Body of pancreas (tissue), 4 donors: ENCODE results near the gene SCRN3. TPM values are rescaled to one million over a fixed set of nuclear protein-coding genes. Genes with fewer than 3 reads are reported as not detected.
A peak's percentile ranks its signal among the peaks of the same experiment; 100 is the strongest.
"Not testable (repeated sequence)": the region's sequence is repeated elsewhere in the genome, so short reads cannot be mapped to it uniquely, and the experiment has no call there.

ENCODE experiments used
- ATAC-seq: fragments of 150-250 bp; one replicate; pipeline ENCODE4 v1.9.1; 2016
- DNase-seq, 4 donors: peaks; one replicate each; pipeline ENCODE4 v3.0.0-alpha.2; 2019
- H3K27ac ChIP-seq, 4 donors: fragments of 200-600 bp; sonication (generic); 1 replicate in 3 of 4; 2 replicates in 1 of 4; pipeline versions ENCODE4 v1.5.1 to v1.6.1; 2016 to 2019; ENCODE audit warnings: mild to moderate bottlenecking in 1 of 4, mixed read lengths in 1 of 4, moderate library complexity in 1 of 4
- H3K27me3 ChIP-seq, 2 donors: fragments of 200-600 bp; sonication (generic); one replicate each; pipeline ENCODE4 v1.6.0; 2016; ENCODE audit warnings: mild to moderate bottlenecking in 1 of 2
- H3K36me3 ChIP-seq, 2 donors: fragments of 200-600 bp; sonication (generic); replicated peaks in 1 of 2; 2 replicates each; pipeline ENCODE4 v1.5.1; 2016; ENCODE audit warnings: low read depth in 2 of 2; ENCODE audit not compliant: insufficient read depth in 1 of 2
- H3K4me1 ChIP-seq: fragments of 200-600 bp; sonication (generic); one replicate; pipeline ENCODE4 v1.6.0; 2016
- H3K4me3 ChIP-seq, 2 donors: fragments of 200-600 bp; sonication (generic); 1 replicate in 1 of 2; 2 replicates in 1 of 2; pipeline ENCODE4 v1.5.1; 2016 to 2019
- H3K9me3 ChIP-seq, 3 donors: fragments of 200-600 bp; sonication (generic); 1 replicate in 2 of 3; 2 replicates in 1 of 3; pipeline ENCODE4 v1.5.1; 2016
- CTCF ChIP-seq, 7 experiments: fragments of 450-650 bp in 4 of 7; fragments of 200-600 bp in 3 of 7; sonication (generic) in 3 of 7; IDR thresholded peaks; one replicate each; pipeline ENCODE4 v1.5.1; 2016 to 2019; ENCODE audit warnings: antibody characterized with exemption in 7 of 7
- POLR2A ChIP-seq, 3 donors: fragments of 450-650 bp; IDR thresholded peaks; one replicate each; pipeline ENCODE4 v1.6.1; 2016; ENCODE audit warnings: antibody characterized with exemption in 3 of 3, mild to moderate bottlenecking in 2 of 3
- WGBS, 2 donors: methylation state at CpG; one replicate each; pipeline ENCODE4 v1.1.5; 2017; 5-methylcytosine and 5-hydroxymethylcytosine counted together
- intact Hi-C: fragments of 100-400 bp; cut with DNase I; formaldehyde crosslinking; loops from one replicate; pipeline ENCODE4 v1.15.1; 2023
- total RNA-seq, 2 donors: library from RNA; depleted of rRNA; stranded (reverse); fragments of >200 nt; gene quantifications; one replicate each; pipeline ENCODE4 v1.1.0, GENCODE V29; 2016

Gene SCRN3
- total RNA-seq, 2 donors from 2014 or later = 18.7 to 19.8 TPM

- Histone ChIP-seq H3K27ac (no peak overlapping the region), H3K4me3 (no peak overlapping the region), H3K9me3 (no peaks in the 10 kb centered on the region), H3K4me1 (no peaks in the 10 kb centered on the region), H3K36me3 (peaks cover 0 to 1% of the 10 kb centered on the region in 2 donors), H3K27me3 (no peaks in the 10 kb centered on the region)
- intact Hi-C loops = no loop called here
- DNase-seq (no peak), ATAC-seq (no peak)
- WGBS, 2 donors = 91 to 97% methylated on average over 2 of the region's 2 CpGs
- TF ChIP-seq POLR2A (IDR thresholded peaks at IDR 0.05) = no peak
- no peak for TF ChIP-seq CTCF (IDR thresholded peaks at IDR 0.05)
These were observed 39.2 kb upstream of the SCRN3 start for GRCh38 chr2:174356347-174356746.

- H3K27ac ChIP-seq, intact Hi-C loops, DNase-seq, H3K36me3 ChIP-seq, ATAC-seq, H3K27me3 ChIP-seq, H3K4me1 ChIP-seq, H3K4me3 ChIP-seq: not testable (repeated sequence)
- peaks cover 0 to 10% (median 0%) of the 10 kb centered on the region in 3 donors for H3K9me3 ChIP-seq
- WGBS, 2 donors = 97 to 98% methylated on average over 4 of the region's 4 CpGs
These were observed 35.9 kb upstream of the SCRN3 start for GRCh38 chr2:174359663-174360062.

GRCh38 chr2:174362949-174363348 is 32.6 kb upstream of the SCRN3 start:
- 40 to 54% methylated on average over 1 of the region's 1 CpG for WGBS, 2 donors
- H3K36me3 ChIP-seq = peaks cover 0 to 2% of the 10 kb centered on the region in 2 donors
- H3K27me3 ChIP-seq = no peaks in the 10 kb centered on the region
- no peak overlapping the region for H3K4me3 ChIP-seq
- no peaks in the 10 kb centered on the region for H3K4me1 ChIP-seq
- TF ChIP-seq POLR2A (IDR thresholded peaks at IDR 0.05) = no peak
- TF ChIP-seq CTCF (IDR thresholded peaks at IDR 0.05) = no peak
- ATAC-seq (peak; percentile 75), DNase-seq (peak in 2 of 4 donors; percentile 23 to 37)
- intact Hi-C loops = no loop called here
- H3K27ac ChIP-seq = peak overlapping the region in 2 of 4 donors; percentile 42 to 56
- peaks cover 0 to 10% (median 0%) of the 10 kb centered on the region in 3 donors for H3K9me3 ChIP-seq

- intact Hi-C loops, H3K36me3 ChIP-seq, H3K4me3 ChIP-seq, H3K4me1 ChIP-seq, H3K27me3 ChIP-seq, DNase-seq, ATAC-seq: not testable (repeated sequence)
- H3K27ac ChIP-seq = peak overlapping the region in 2 of 4 donors; percentile 42 to 56
- 90 to 97% methylated on average over 6 of the region's 6 CpGs for WGBS, 2 donors
- peaks cover 0 to 10% (median 0%) of the 10 kb centered on the region in 3 donors for H3K9me3 ChIP-seq
These were observed 31.9 kb upstream of the SCRN3 start for GRCh38 chr2:174363492-174364225.

GRCh38 chr2:174364628-174365027 is 30.9 kb upstream of the SCRN3 start:
- H3K4me3 ChIP-seq = no peak overlapping the region
- whole genome bisulfite sequencing, 2 donors = 96 to 100% methylated on average over 2 of the region's 2 CpGs
- ATAC-seq = no peak

More at GRCh38 chr2:174364628-174365027, 30.9 kb upstream of the SCRN3 start:
- Histone ChIP-seq H3K27me3 (no peaks in the 10 kb centered on the region), H3K36me3 (peaks cover 0 to 2% of the 10 kb centered on the region in 2 donors), H3K4me1 (no peaks in the 10 kb centered on the region), H3K27ac (no peak overlapping the region), H3K9me3 (peaks cover 0 to 10% (median 0%) of the 10 kb centered on the region in 3 donors)
- no peak for DNase-seq
- no peak for TF ChIP-seq POLR2A (IDR thresholded peaks at IDR 0.05)
- no peak for TF ChIP-seq CTCF (IDR thresholded peaks at IDR 0.05)
- intact Hi-C loops = no loop called here
